Measurements from ENCODE around the gene SQOR.

The SQOR gene

DNA sequence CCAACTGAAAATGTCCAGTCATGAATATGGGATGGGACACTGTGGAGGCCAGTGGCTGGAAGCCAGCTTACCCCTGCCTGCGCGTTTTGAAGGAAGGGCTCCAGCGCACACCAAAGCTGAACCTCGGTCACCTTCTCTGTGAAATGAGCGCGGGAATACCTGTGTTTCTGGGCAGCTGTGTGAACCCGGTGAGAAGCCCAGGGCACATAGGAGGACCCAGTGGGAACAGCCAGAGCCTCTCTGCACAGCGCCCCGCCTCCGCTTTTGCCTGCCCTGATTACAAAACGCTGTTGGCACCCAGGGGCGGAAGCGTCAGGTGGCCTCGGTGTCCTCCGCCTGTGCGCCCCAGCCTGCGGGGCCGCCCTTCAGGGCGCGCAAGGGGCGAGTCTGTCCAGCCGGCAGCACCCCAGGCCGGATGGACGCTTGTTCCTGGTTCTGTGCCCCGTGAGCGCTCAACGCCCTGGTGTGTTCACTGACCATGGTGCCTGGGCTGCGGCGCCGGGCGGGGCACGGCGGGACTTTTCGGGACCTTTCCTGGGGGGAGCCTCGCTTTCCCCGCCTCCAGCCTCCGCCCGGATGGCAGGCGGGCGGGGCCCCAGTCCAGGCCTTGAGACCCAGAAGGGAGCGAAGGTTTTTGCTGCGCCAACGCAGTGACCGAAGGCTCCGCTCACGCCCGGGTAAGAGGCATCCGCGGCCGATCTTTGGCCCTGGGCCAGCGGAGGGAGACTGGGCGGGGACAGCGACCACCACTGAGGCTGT lies at the start of gene SQOR:
Gene SQOR, plus strand, starts transcription at position 598 of the 759 bp plus-strand sequence. CDS start 23,895 bp downstream, outside the sequence.
- Mint-ChIP-seq H3K27me3 (no peaks in the 10 kb centered on the region), H3K4me3 (peak within 1 kb of the TSS; percentile 92), H3K27ac (peak within 1 kb of the TSS; percentile 68), H3K9me3 (ENCODE audit: low read depth) (no peaks in the 10 kb centered on the region), H3K36me3 (peaks cover 4% of the 10 kb centered on the region), H3K4me1 (ENCODE audit: low read depth) (peaks cover 40% of the 10 kb centered on the region)

- Mint-ChIP-seq H3K36me3 (no peaks in the 10 kb centered on the region), H3K27me3 (no peaks in the 10 kb centered on the region), H3K9me3 (ENCODE audit: low read depth) (no peaks in the 10 kb centered on the region), H3K27ac (peak overlapping the region; percentile 100), H3K4me3 (peak overlapping the region; percentile 99), H3K4me1 (ENCODE audit: low read depth) (peaks cover 32% of the 10 kb centered on the region)
Measured at GRCh38 chr15:45585069-45585791, 49.6 kb upstream of the SQOR start.

GRCh38 chr15:45586125-45586524 lies 48.7 kb upstream of the SQOR start:
- Mint-ChIP-seq H3K4me3 (peak overlapping the region; percentile 99), H3K4me1 (ENCODE audit: low read depth) (peaks cover 36% of the 10 kb centered on the region), H3K9me3 (ENCODE audit: low read depth) (no peaks in the 10 kb centered on the region), H3K27ac (peak overlapping the region; percentile 100), H3K36me3 (no peaks in the 10 kb centered on the region), H3K27me3 (no peaks in the 10 kb centered on the region)

DNA sequence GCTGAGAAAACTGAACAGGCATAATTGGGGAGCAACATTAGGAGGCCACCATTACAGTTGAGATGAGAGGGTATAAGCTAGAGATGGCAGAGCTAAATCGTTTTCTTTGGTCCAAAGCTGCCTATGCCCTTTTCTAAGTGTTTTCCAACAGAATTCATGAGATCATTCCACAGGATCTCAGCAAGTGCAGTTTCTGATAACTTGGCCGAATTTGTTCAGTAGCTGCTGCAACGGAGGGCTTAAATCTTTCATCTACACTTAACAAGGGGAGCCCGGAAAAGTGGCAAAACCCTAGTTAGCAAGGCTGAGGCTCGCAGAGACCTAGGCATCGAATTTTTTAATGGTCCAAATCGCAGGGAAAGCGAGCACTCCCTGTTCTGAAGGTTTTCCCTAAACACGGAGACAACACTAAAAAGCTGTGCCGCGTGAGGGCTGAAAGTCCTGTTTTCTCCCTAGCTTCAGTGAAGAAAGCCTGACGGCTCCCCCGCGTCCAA lies 48.2 kb upstream of the SQOR start:
- H3K27ac Mint-ChIP-seq, result peak overlapping the region; percentile 100
- no peaks in the 10 kb centered on the region for H3K36me3 Mint-ChIP-seq

DNA sequence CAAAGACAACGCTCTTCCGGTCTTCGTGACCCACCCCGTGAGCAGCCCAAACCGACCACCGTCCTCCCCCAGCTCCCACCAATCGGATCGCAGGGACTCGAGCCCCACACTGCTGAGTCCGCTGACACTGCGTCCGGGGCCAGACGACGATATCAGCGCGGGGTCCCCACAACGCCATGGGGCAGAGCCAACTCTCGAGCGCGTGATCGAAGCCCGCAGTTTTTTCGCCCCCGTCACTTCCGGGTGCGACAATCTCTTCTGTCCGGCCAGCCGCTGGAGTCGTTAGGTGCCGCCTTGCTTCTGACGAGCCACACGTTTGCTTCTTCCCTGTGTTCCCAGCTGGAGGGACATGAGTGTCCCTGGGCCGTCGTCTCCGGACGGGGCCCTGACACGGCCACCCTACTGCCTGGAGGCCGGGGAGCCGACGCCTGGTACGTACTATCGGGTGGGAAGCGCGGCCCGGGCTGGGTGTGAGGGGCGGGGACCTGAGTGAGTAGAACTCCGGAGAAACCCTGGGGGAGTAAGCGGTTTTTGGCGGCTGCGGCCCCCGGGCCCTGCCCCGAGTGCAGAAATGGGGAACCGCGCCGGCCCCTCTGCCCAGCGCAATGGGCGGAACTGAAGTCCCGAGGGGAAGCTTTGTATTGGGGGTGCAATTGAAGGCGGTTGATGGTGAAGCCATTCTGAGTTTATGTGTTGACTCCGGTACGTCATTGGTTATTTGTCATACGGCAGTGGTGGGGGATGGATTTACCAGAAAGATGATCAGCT lies 47.5 kb upstream of the SQOR start, which contains the start of gene BLOC1S6:
Gene BLOC1S6, plus strand, starts transcription at position 285 of the 768 bp plus-strand sequence. Its CDS starts 65 bp downstream, at position 350.
- Mint-ChIP-seq H3K36me3 (peaks cover under 1% of the 10 kb centered on the region), H3K4me1 (ENCODE audit: low read depth) (peaks cover 45% of the 10 kb centered on the region), H3K4me3 (peak within 1 kb of the TSS; percentile 99), H3K9me3 (ENCODE audit: low read depth) (no peaks in the 10 kb centered on the region), H3K27me3 (no peaks in the 10 kb centered on the region), H3K27ac (peak within 1 kb of the TSS; percentile 100)

More for the DNA sequence above, 48.2 kb upstream of the SQOR start:
- peaks cover 39% of the 10 kb centered on the region for H3K4me1 Mint-ChIP-seq (ENCODE audit: low read depth)
- H3K27me3 Mint-ChIP-seq, result no peaks in the 10 kb centered on the region
- no peaks in the 10 kb centered on the region for H3K9me3 Mint-ChIP-seq (ENCODE audit: low read depth)
- H3K4me3 Mint-ChIP-seq, result peak overlapping the region; percentile 99

- H3K4me1 Mint-ChIP-seq (ENCODE audit: low read depth), result peaks cover 49% of the 10 kb centered on the region
- peaks cover 3% of the 10 kb centered on the region for H3K36me3 Mint-ChIP-seq
- H3K4me3 Mint-ChIP-seq, result peak overlapping the region; percentile 99
- no peaks in the 10 kb centered on the region for H3K9me3 Mint-ChIP-seq (ENCODE audit: low read depth)
- peak overlapping the region; percentile 100 for H3K27ac Mint-ChIP-seq
- no peaks in the 10 kb centered on the region for H3K27me3 Mint-ChIP-seq
Measured at GRCh38 chr15:45587863-45588170, 47.0 kb upstream of the SQOR start.

DNA sequence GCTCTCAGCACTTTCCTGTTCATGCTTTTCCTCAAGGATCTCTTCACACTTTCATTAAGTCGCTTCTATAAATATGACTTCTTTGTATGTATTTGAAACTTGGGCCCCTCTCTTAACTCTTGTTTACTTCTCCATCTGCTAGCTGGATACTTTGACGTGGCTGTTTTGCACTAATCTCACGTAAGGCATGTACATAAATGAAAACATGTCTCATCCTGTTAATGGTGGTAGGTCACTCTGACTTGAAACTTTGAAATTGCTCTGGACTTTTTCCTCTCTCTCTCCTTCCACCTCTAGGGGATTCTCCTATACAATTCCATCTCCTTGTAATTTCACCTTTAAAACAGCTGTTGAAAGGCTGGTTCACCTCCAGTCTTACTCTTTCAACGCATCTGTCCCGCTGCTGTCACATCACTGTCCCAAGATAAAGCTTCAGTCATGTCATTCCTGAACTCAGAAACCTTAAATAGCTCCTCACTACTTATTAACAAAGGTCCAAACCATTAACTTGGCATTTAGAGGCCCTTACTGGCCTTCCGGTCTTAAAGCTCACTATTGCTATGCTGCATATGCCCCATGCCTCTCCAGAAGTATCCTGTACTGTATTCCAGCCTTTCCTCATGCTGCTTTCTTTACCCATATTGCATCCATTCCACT lies 46.5 kb upstream of the SQOR start:
- Mint-ChIP-seq H3K9me3 (ENCODE audit: low read depth) (no peaks in the 10 kb centered on the region), H3K36me3 (peaks cover 3% of the 10 kb centered on the region), H3K27me3 (no peaks in the 10 kb centered on the region), H3K4me3 (peak overlapping the region; percentile 99), H3K4me1 (ENCODE audit: low read depth) (peaks cover 50% of the 10 kb centered on the region), H3K27ac (peak overlapping the region; percentile 100)

DNA sequence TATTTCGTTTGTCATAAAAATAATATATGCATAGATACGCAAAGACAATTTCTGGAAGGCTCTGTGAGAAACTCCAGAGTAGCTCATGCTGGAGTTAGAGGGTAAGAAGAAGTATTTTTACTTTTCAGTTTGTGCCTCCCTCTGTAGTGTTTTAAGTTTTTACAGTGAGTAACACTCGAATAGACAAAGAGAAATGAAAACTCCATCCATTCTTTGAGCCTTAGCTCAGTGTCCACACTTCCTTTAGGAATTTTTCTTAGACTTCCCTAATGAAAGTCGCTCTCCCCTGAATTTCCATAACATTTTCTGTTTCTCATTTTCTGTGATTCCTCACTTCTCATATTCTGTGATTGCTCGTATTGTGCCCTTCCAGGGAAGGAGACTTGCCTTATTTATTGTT lies 45.6 kb upstream of the SQOR start:
- Mint-ChIP-seq H3K27me3 (no peaks in the 10 kb centered on the region), H3K36me3 (peaks cover 6% of the 10 kb centered on the region), H3K27ac (peak overlapping the region; percentile 23), H3K9me3 (ENCODE audit: low read depth) (no peaks in the 10 kb centered on the region), H3K4me1 (ENCODE audit: low read depth) (peaks cover 55% of the 10 kb centered on the region), H3K4me3 (peak overlapping the region; percentile 99)

- Mint-ChIP-seq H3K9me3 (ENCODE audit: low read depth) (no peaks in the 10 kb centered on the region), H3K36me3 (peaks cover 14% of the 10 kb centered on the region), H3K27me3 (no peaks in the 10 kb centered on the region), H3K4me3 (no peak overlapping the region), H3K27ac (no peak overlapping the region), H3K4me1 (ENCODE audit: low read depth) (peaks cover 33% of the 10 kb centered on the region)
Measured at GRCh38 chr15:45594319-45594718, 40.5 kb upstream of the SQOR start.

GRCh38 chr15:45594835-45595530 lies 39.8 kb upstream of the SQOR start:
- H3K27me3 Mint-ChIP-seq, result no peaks in the 10 kb centered on the region
- no peak overlapping the region for H3K4me3 Mint-ChIP-seq
- H3K9me3 Mint-ChIP-seq (ENCODE audit: low read depth), result no peaks in the 10 kb centered on the region
- H3K27ac Mint-ChIP-seq, result no peak overlapping the region
- H3K4me1 Mint-ChIP-seq (ENCODE audit: low read depth), result peaks cover 29% of the 10 kb centered on the region
- peaks cover 14% of the 10 kb centered on the region for H3K36me3 Mint-ChIP-seq

GRCh38 chr15:45603881-45604280 lies 30.9 kb upstream of the SQOR start:
- no peaks in the 10 kb centered on the region for H3K27me3 Mint-ChIP-seq
- H3K36me3 Mint-ChIP-seq, result peaks cover 2% of the 10 kb centered on the region
- H3K4me3 Mint-ChIP-seq, result no peak overlapping the region
- H3K4me1 Mint-ChIP-seq (ENCODE audit: low read depth), result peaks cover 6% of the 10 kb centered on the region
- H3K27ac Mint-ChIP-seq, result peak overlapping the region; percentile 59
- H3K9me3 Mint-ChIP-seq (ENCODE audit: low read depth), result no peaks in the 10 kb centered on the region

- H3K36me3 Mint-ChIP-seq, result peaks cover 2% of the 10 kb centered on the region
- H3K4me3 Mint-ChIP-seq, result no peak overlapping the region
Measured at GRCh38 chr15:45604326-45604725, 30.5 kb upstream of the SQOR start.

DNA sequence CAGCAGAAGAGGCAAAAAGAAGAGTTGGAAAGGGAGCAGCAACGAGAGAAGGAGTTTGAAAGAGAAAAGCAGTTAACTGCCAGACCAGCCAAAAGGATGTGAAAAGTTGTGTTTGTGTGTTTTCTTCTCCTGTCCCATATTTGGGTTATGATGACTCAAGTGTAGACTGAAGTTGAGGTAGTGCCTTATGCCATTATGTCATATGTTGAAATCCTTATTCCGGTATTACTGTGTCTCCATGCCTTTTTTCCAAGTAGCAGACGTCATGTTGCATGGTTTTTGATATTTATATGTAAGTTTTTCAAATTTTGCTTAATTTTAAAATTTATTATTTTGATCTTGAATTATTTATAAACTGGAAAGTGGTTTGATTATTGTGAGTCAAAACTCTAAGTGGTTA lies 28.4 kb upstream of the SQOR start:
- Mint-ChIP-seq H3K9me3 (ENCODE audit: low read depth) (no peaks in the 10 kb centered on the region), H3K36me3 (peaks cover 2% of the 10 kb centered on the region), H3K4me1 (ENCODE audit: low read depth) (peaks cover 6% of the 10 kb centered on the region), H3K27me3 (no peaks in the 10 kb centered on the region), H3K4me3 (no peak overlapping the region), H3K27ac (no peak overlapping the region)

More at GRCh38 chr15:45604326-45604725, 30.5 kb upstream of the SQOR start:
- peaks cover 6% of the 10 kb centered on the region for H3K4me1 Mint-ChIP-seq (ENCODE audit: low read depth)
- H3K27me3 Mint-ChIP-seq, result no peaks in the 10 kb centered on the region
- peak overlapping the region; percentile 59 for H3K27ac Mint-ChIP-seq
- no peaks in the 10 kb centered on the region for H3K9me3 Mint-ChIP-seq (ENCODE audit: low read depth)

- Mint-ChIP-seq H3K27me3 (no peaks in the 10 kb centered on the region), H3K4me3 (no peak overlapping the region), H3K4me1 (ENCODE audit: low read depth) (peaks cover 5% of the 10 kb centered on the region), H3K9me3 (ENCODE audit: low read depth) (no peaks in the 10 kb centered on the region), H3K27ac (no peak overlapping the region), H3K36me3 (peaks cover 2% of the 10 kb centered on the region)
Measured at GRCh38 chr15:45606841-45607240, 28.0 kb upstream of the SQOR start.

All from activated naive CD8-positive, alpha-beta T cell (primary cell).